HepG2 (cell line): ENCODE results near the gene TTC31. TPM values are rescaled to one million over a fixed set of nuclear protein-coding genes. Genes with fewer than 3 reads are reported as not detected.

Experiments
- ARNT ChIP-seq: fragments of 450-650 bp; IDR thresholded peaks from 2 replicates; pipeline ENCODE4 v1.6.1; 2017
- EP300 ChIP-seq, 3 experiments: sonication (generic) in 1 of 3; formaldehyde crosslinking in 1 of 3; IDR thresholded peaks; 2 replicates each; pipeline versions ENCODE4 v1.5.1 to v1.6.1; 2011 to 2020; ENCODE audit warnings: low read depth in 2 of 3, low read length in 2 of 3, borderline replicate concordance in 1 of 3, improper control_type of control experiment in 1 of 3, mild to moderate bottlenecking in 1 of 3, missing genetic modification reagents in 1 of 3, moderate library complexity in 1 of 3
- FOSL2 ChIP-seq: sonication (generic); formaldehyde crosslinking; IDR thresholded peaks from 2 replicates; pipeline ENCODE4 v1.4.0; 2020; ENCODE audit warnings: missing genetic modification reagents
- FUBP1 ChIP-seq: sonication (generic); formaldehyde crosslinking; IDR thresholded peaks from 2 replicates; pipeline ENCODE4 v1.5.1; 2020; ENCODE audit warnings: missing genetic modification reagents, mild to moderate bottlenecking, borderline replicate concordance
- HDAC6 ChIP-seq: fragments of 200-600 bp; sonication (generic); IDR thresholded peaks from 2 replicates; pipeline ENCODE4 v1.7.0; 2017; ENCODE audit warnings: mild to moderate bottlenecking, antibody characterized with exemption, low read length, low read depth
- MAFK ChIP-seq, 2 experiments: IDR thresholded peaks in 1 of 2; conservative IDR thresholded peaks in 1 of 2; 2 replicates each; pipeline ENCODE4 v1.6.1; 2011; ENCODE audit warnings: improper control_type of control experiment in 2 of 2, low read length in 2 of 2
- NCOA2 ChIP-seq: sonication (generic); formaldehyde crosslinking; IDR thresholded peaks from 2 replicates; pipeline ENCODE4 v1.8.0; 2022; ENCODE audit warnings: inconsistent platforms
- NR2C2 ChIP-seq: sonication (generic); formaldehyde crosslinking; IDR thresholded peaks from 2 replicates; pipeline ENCODE4 v1.4.0; 2020; ENCODE audit warnings: missing genetic modification reagents, mild to moderate bottlenecking, moderate library complexity, borderline replicate concordance
- NR2F6 ChIP-seq, 2 experiments: IDR thresholded peaks; 2 replicates each; pipeline ENCODE4 v1.6.1; 2016; ENCODE audit warnings: antibody characterized with exemption in 1 of 2, mild to moderate bottlenecking in 1 of 2
- POGZ ChIP-seq: sonication (generic); formaldehyde crosslinking; IDR thresholded peaks from 2 replicates; pipeline ENCODE4 v1.4.0; 2020; ENCODE audit warnings: mild to moderate bottlenecking, missing genetic modification reagents
- RFX1 ChIP-seq: fragments of 450-650 bp; IDR thresholded peaks from 2 replicates; pipeline ENCODE4 v1.6.1; 2017
- RFXANK ChIP-seq: IDR thresholded peaks from 2 replicates; pipeline ENCODE4 v1.6.1; 2016
- SUZ12 ChIP-seq: fragments of 150-350 bp; IDR thresholded peaks from 2 replicates; pipeline ENCODE4 v1.6.1; 2014; ENCODE audit warnings: low read depth, low read length
- TERF1 ChIP-seq: sonication (generic); formaldehyde crosslinking; IDR thresholded peaks from 2 replicates; pipeline ENCODE4 v1.8.0; 2022; ENCODE audit warnings: mild to moderate bottlenecking, missing genetic modification reagents, moderate library complexity
- ZBTB26 ChIP-seq: IDR thresholded peaks from 2 replicates; pipeline ENCODE4 v1.6.1; 2016; ENCODE audit warnings: missing compliant biosample characterization, missing genetic modification reagents, borderline replicate concordance
- ZEB1 ChIP-seq: IDR thresholded peaks from 2 replicates; pipeline ENCODE4 v1.6.1; 2012; ENCODE audit warnings: mild to moderate bottlenecking, low read depth, inconsistent platforms; ENCODE audit not compliant: insufficient replicate concordance
- ZNF138 ChIP-seq: sonication (generic); formaldehyde crosslinking; IDR thresholded peaks from 2 replicates; pipeline ENCODE4 v1.5.0; 2020; ENCODE audit warnings: mild to moderate bottlenecking, low read depth, missing genetic modification reagents
- ZNF224 ChIP-seq: sonication (generic); formaldehyde crosslinking; IDR thresholded peaks from 2 replicates; pipeline ENCODE4 v1.5.0; 2020; ENCODE audit warnings: mild to moderate bottlenecking, missing genetic modification reagents
- ZNF234 ChIP-seq: sonication (generic); formaldehyde crosslinking; conservative IDR thresholded peaks from 2 replicates; pipeline ENCODE4 v1.5.1; 2020; ENCODE audit warnings: mild to moderate bottlenecking, missing genetic modification reagents
- ZNF639 ChIP-seq: conservative IDR thresholded peaks from 2 replicates; pipeline ENCODE4 v1.6.1; 2018; ENCODE audit warnings: missing genetic modification reagents
- ZNF703 ChIP-seq: sonication (generic); formaldehyde crosslinking; IDR thresholded peaks from 2 replicates; pipeline ENCODE4 v1.5.1; 2020; ENCODE audit warnings: missing genetic modification reagents, mild to moderate bottlenecking, moderate library complexity, borderline replicate concordance
- ZNF749 ChIP-seq: sonication (generic); formaldehyde crosslinking; IDR thresholded peaks from 2 replicates; pipeline ENCODE4 v1.8.0; 2022; ENCODE audit warnings: mild to moderate bottlenecking, missing genetic modification reagents, moderate library complexity, borderline replicate concordance
- ZNF775 ChIP-seq: sonication (generic); formaldehyde crosslinking; IDR thresholded peaks from 2 replicates; pipeline ENCODE4 v1.4.0; 2020; ENCODE audit warnings: missing genetic modification reagents, mild to moderate bottlenecking, moderate library complexity, borderline replicate concordance
- ZNF790 ChIP-seq: sonication (generic); formaldehyde crosslinking; IDR thresholded peaks from 2 replicates; pipeline ENCODE4 v1.8.0; 2022; ENCODE audit warnings: missing genetic modification reagents, mild to moderate bottlenecking, borderline replicate concordance
- polyA plus RNA-seq, 8 experiments: library from polyadenylated mRNA; depleted of rRNA in 3 of 8; stranded (reverse) in 7 of 8; unstranded in 1 of 8; fragments of >200 nt; fragmentation: Illumina TruSeq in 4 of 8; extraction: Trizol in 4 of 8; gene quantifications; 2 replicates each; pipeline versions ENCODE4 v1.2.1 to v1.2.3, GENCODE V29; 2011 to 2016; ENCODE audit warnings: low read depth in 4 of 8, missing spikeins in 1 of 8, mixed read lengths in 1 of 8; ENCODE audit not compliant: insufficient read depth in 1 of 8
- total RNA-seq, 5 experiments: library from RNA; depleted of rRNA; stranded (reverse); fragments of >200 nt; fragmentation: Illumina TruSeq; extraction: Trizol; gene quantifications; 2 replicates each; pipeline ENCODE4 v1.2.3, GENCODE V29; 2016; ENCODE audit warnings: low read depth in 1 of 5

Gene TTC31
- total and polyA plus RNA-seq, 2 of the 13 experiments (the other 11 are each of a cell fraction or from before 2014, with no cell fraction given), result 28.3 to 39.5 TPM

- TF ChIP-seq POGZ, result peak; percentile 37; the same call in 1 of the 2 replicates
- TF ChIP-seq RFX1, result no peak
- TF ChIP-seq ZNF234 (CRISPR knock-in tag), result peak; percentile 68; the same call in 1 of the 2 replicates
- TF ChIP-seq ZNF639 (CRISPR knock-in tag), result no peak
- TF ChIP-seq NCOA2 (CRISPR knock-in tag), result peak; percentile 21
- TF ChIP-seq EP300 (IDR thresholded peaks at IDR 0.05; ENCODE audit: low read depth in 2 of 2, low read length in 2 of 2), result no peak
- TF ChIP-seq EP300 (CRISPR knock-in tag; IDR thresholded peaks at IDR 0.05; ENCODE audit: borderline replicate concordance), result no peak
- peak; percentile 87 for TF ChIP-seq FOSL2 (CRISPR knock-in tag)
- no peak for TF ChIP-seq HDAC6
- TF ChIP-seq MAFK (conservative IDR thresholded peaks at IDR 0.05 in 1 of 2, IDR thresholded peaks at IDR 0.05 in 1 of 2; ENCODE audit: low read length in 2 of 2), result no peak
- TF ChIP-seq NR2C2 (CRISPR knock-in tag), result peak; percentile 92
- TF ChIP-seq ZNF703, result no peak
- TF ChIP-seq ZNF224 (CRISPR knock-in tag), result peak; percentile 90; the same call in 1 of the 2 replicates
- TF ChIP-seq TERF1 (CRISPR knock-in tag), result no peak
- TF ChIP-seq ZNF138 (CRISPR knock-in tag), result peak; percentile 17; the same call in 1 of the 2 replicates
- peak; percentile 94; the same call in 1 of the 2 replicates for TF ChIP-seq ZNF790 (CRISPR knock-in tag)
- no peak for TF ChIP-seq ARNT
- TF ChIP-seq NR2F6 (IDR thresholded peaks at IDR 0.05), result no peak
- peak; percentile 75 for TF ChIP-seq NR2F6 (CRISPR knock-in tag; IDR thresholded peaks at IDR 0.05)
- TF ChIP-seq ZNF749 (CRISPR knock-in tag), result peak; percentile 84
- TF ChIP-seq SUZ12, result no peak
- TF ChIP-seq FUBP1 (CRISPR knock-in tag), result no peak
- TF ChIP-seq RFXANK (CRISPR knock-in tag), result no peak
- TF ChIP-seq ZEB1, result no peak
- no peak for TF ChIP-seq ZBTB26
- TF ChIP-seq ZNF775 (CRISPR knock-in tag), result no peak
Measured at GRCh38 chr2:74502720-74503505, 20.0 kb downstream of the TTC31 start (continued).
